ENCODE measurements around the gene KRT74.
A peak's percentile ranks its signal among the peaks of the same experiment; 100 is the strongest.

KRT74 gene

GRCh38 chr12:52573306-52573705, 337 bp downstream of the KRT74 start:
- no peak for DNase-seq (ENCODE audit: low spot score)

GRCh38 chr12:52570511-52570910, 3.1 kb downstream of the KRT74 start:
- no peak for DNase-seq (ENCODE audit: low spot score)

- no peak for DNase-seq (ENCODE audit: low spot score)
Measured at GRCh38 chr12:52568111-52568510, 5.5 kb downstream of the KRT74 start.

GRCh38 chr12:52566847-52567291, 6.8 kb downstream of the KRT74 start:
- DNase-seq (ENCODE audit: low spot score) = no peak

- no peak for DNase-seq (ENCODE audit: low spot score)
Measured at GRCh38 chr12:52564582-52564981, 9.1 kb downstream of the KRT74 start.

- DNase-seq (ENCODE audit: low spot score) = peak; percentile 33
Measured at GRCh38 chr12:52561880-52562449, 11.7 kb downstream of the KRT74 start.

- DNase-seq (ENCODE audit: low spot score) = no peak
Measured at GRCh38 chr12:52559979-52560378, 13.7 kb downstream of the KRT74 start.

- no peak for DNase-seq (ENCODE audit: low spot score)
Measured at GRCh38 chr12:52558781-52559445, 14.7 kb downstream of the KRT74 start.

- DNase-seq (ENCODE audit: low spot score) = no peak
Measured at GRCh38 chr12:52557476-52557875, 16.2 kb downstream of the KRT74 start.

- no peak for DNase-seq (ENCODE audit: low spot score)
Measured at GRCh38 chr12:52555577-52555976, 18.1 kb downstream of the KRT74 start.

GRCh38 chr12:52552681-52553195, 20.9 kb downstream of the KRT74 start, which contains the start of gene KRT71:
Gene KRT71, minus strand, starts transcription at chr12:52553145. Its CDS starts 68 bp downstream, at chr12:52553077.
- no peak for DNase-seq (ENCODE audit: low spot score)

- DNase-seq (ENCODE audit: low spot score) = no peak
Measured at GRCh38 chr12:52552055-52552454, 21.6 kb downstream of the KRT74 start.

- no peak for DNase-seq (ENCODE audit: low spot score)
Measured at GRCh38 chr12:52551216-52551865, 22.3 kb downstream of the KRT74 start.

- DNase-seq (ENCODE audit: low spot score) = no peak
Measured at GRCh38 chr12:52546126-52546525, 27.5 kb downstream of the KRT74 start.

- peak; percentile 86 for DNase-seq (ENCODE audit: low spot score)
Measured at GRCh38 chr12:52543985-52544883, 29.4 kb downstream of the KRT74 start.

GRCh38 chr12:52542785-52543318, 30.8 kb downstream of the KRT74 start:
- DNase-seq (ENCODE audit: low spot score) = no peak

GRCh38 chr12:52542157-52542556, 31.5 kb downstream of the KRT74 start:
- no peak for DNase-seq (ENCODE audit: low spot score)

GRCh38 chr12:52541709-52542108, 31.9 kb downstream of the KRT74 start:
- DNase-seq (ENCODE audit: low spot score) = no peak

- no peak for DNase-seq (ENCODE audit: low spot score)
Measured at GRCh38 chr12:52540531-52540930, 33.1 kb downstream of the KRT74 start.

GRCh38 chr12:52539821-52540173, 33.8 kb downstream of the KRT74 start:
- no peak for DNase-seq (ENCODE audit: low spot score)

GRCh38 chr12:52539083-52539820, 34.4 kb downstream of the KRT74 start:
- DNase-seq (ENCODE audit: low spot score) = peak; percentile 68

All from AG20443 (cell line).